ENCODE data around the gene CNOT4.
A peak's percentile ranks its signal among the peaks of the same experiment; 100 is the strongest.

CNOT4 gene

GRCh38 chr7:135434047-135434446 is 75.9 kb downstream of the CNOT4 start:
- TF ChIP-seq POLR2AphosphoS5 (IDR thresholded peaks at IDR 0.05; ENCODE audit: borderline replicate concordance, low read depth, low read length), result no peak
- TF ChIP-seq FOXP2 (optimal IDR thresholded peaks at IDR 0.05; ENCODE audit: control extremely low read depth, extremely low read length, insufficient read depth), result no peak
- H3K4me3 ChIP-seq, result no peak overlapping the region
- peaks cover 36% of the 10 kb centered on the region for H3K36me3 ChIP-seq (ENCODE audit: insufficient read depth, low read length)

GRCh38 chr7:135430626-135431025 is 79.3 kb downstream of the CNOT4 start:
- no peak overlapping the region for H3K27ac ChIP-seq
- TF ChIP-seq EZH2 (IDR thresholded peaks at IDR 0.05) (no peak), FOXP2 (optimal IDR thresholded peaks at IDR 0.05; ENCODE audit: control extremely low read depth, extremely low read length, insufficient read depth) (no peak), POLR2AphosphoS5 (IDR thresholded peaks at IDR 0.05; ENCODE audit: borderline replicate concordance, low read depth, low read length) (no peak)
- peaks cover 19% of the 10 kb centered on the region for H3K36me3 ChIP-seq (ENCODE audit: insufficient read depth, low read length)
- no peak for DNase-seq (ENCODE audit: low read depth, low spot score)
- no peak overlapping the region for H3K4me3 ChIP-seq
- no peaks in the 10 kb centered on the region for H3K9me3 ChIP-seq (ENCODE audit: low read depth, low read length)
- H3K9ac ChIP-seq (ENCODE audit: insufficient read length), result no peak overlapping the region

More at GRCh38 chr7:135434047-135434446, 75.9 kb downstream of the CNOT4 start:
- no peak overlapping the region for H3K9ac ChIP-seq (ENCODE audit: insufficient read length)
- no peaks in the 10 kb centered on the region; the same call in 1 of the 2 replicates for H3K9me3 ChIP-seq (ENCODE audit: low read depth, low read length)
- DNase-seq (ENCODE audit: low read depth, low spot score), result no peak
- no peak overlapping the region for H3K27ac ChIP-seq

DNA sequence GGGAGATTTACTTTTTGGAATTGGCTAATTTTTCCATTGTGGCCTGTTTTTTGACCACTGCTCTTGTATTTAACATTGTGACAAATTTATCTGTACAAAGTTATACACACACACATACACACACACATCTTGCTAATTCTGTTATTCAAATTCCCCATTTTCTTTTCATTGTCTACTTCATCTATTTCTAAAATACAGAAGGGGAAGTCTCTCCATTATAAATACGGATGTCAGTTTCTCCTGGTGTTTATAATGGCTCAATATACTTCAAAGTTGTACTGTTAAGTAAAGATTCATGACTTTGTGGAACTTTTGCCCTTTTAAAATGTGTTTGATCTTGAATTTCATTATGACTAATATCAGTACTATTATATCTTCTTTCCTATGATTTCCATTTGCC is 81.0 kb downstream of the CNOT4 start:
- H3K9ac ChIP-seq (ENCODE audit: insufficient read length), result no peak overlapping the region
- TF ChIP-seq EZH2 (IDR thresholded peaks at IDR 0.05) (no peak), FOXP2 (optimal IDR thresholded peaks at IDR 0.05; ENCODE audit: control extremely low read depth, extremely low read length, insufficient read depth) (no peak), POLR2AphosphoS5 (IDR thresholded peaks at IDR 0.05; ENCODE audit: borderline replicate concordance, low read depth, low read length) (no peak)
- H3K4me3 ChIP-seq, result no peak overlapping the region

DNA sequence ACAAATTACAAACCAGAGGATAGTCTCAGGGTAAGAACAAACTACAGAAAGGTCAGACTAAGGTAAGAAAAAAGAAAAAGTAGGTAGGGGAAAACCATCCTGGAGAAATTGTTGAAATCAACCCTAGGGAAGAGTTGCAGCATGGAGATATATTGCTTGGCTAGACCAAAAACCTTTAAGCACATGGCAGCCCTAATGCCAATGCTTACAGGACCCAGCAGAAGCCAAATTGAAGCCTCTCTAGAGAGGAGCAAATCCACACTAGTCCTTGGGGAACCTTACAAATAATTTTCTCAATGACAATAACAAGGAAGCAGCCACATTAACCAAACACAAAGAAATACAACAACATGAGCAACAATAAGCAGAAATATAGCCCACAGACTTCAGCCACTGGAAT is 81.9 kb downstream of the CNOT4 start:
- H3K27ac ChIP-seq, result peak overlapping the region; percentile 83; the same call in 1 of the 2 replicates
- H3K9me3 ChIP-seq (ENCODE audit: low read depth, low read length), result no peaks in the 10 kb centered on the region
- DNase-seq (ENCODE audit: low read depth, low spot score), result no peak
- TF ChIP-seq POLR2AphosphoS5 (IDR thresholded peaks at IDR 0.05; ENCODE audit: borderline replicate concordance, low read depth, low read length) (no peak), EZH2 (IDR thresholded peaks at IDR 0.05) (no peak), FOXP2 (optimal IDR thresholded peaks at IDR 0.05; ENCODE audit: control extremely low read depth, extremely low read length, insufficient read depth) (no peak)
- no peak overlapping the region for H3K9ac ChIP-seq (ENCODE audit: insufficient read length)
- 0 out of 2 replicates have a peak, but pooled peaks cover 6% of the 10 kb centered on the region for H3K36me3 ChIP-seq (ENCODE audit: insufficient read depth, low read length)
- H3K4me3 ChIP-seq, result no peak overlapping the region

More for the DNA sequence above, 81.0 kb downstream of the CNOT4 start:
- Histone ChIP-seq H3K9me3 (ENCODE audit: low read depth, low read length) (no peaks in the 10 kb centered on the region), H3K27ac (peak overlapping the region; percentile 15; the same call in 1 of the 2 replicates), H3K36me3 (ENCODE audit: insufficient read depth, low read length) (0 out of 2 replicates have a peak, but pooled peaks cover 6% of the 10 kb centered on the region)
- DNase-seq (ENCODE audit: low read depth, low spot score), result no peak

- Histone ChIP-seq H3K9ac (ENCODE audit: insufficient read length) (no peak overlapping the region), H3K27ac (peak overlapping the region; percentile 83), H3K4me3 (no peak overlapping the region; the same call in 1 of the 2 replicates), H3K36me3 (ENCODE audit: insufficient read depth, low read length) (0 out of 2 replicates have a peak, but pooled peaks cover 2% of the 10 kb centered on the region), H3K9me3 (ENCODE audit: low read depth, low read length) (no peaks in the 10 kb centered on the region)
- no peak for DNase-seq (ENCODE audit: low read depth, low spot score)
- no peak for TF ChIP-seq EZH2 (IDR thresholded peaks at IDR 0.05)
- no peak for TF ChIP-seq FOXP2 (optimal IDR thresholded peaks at IDR 0.05; ENCODE audit: control extremely low read depth, extremely low read length, insufficient read depth)
- TF ChIP-seq POLR2AphosphoS5 (IDR thresholded peaks at IDR 0.05; ENCODE audit: borderline replicate concordance, low read depth, low read length), result no peak
These were observed 82.7 kb downstream of the CNOT4 start for GRCh38 chr7:135427166-135427565.

DNA sequence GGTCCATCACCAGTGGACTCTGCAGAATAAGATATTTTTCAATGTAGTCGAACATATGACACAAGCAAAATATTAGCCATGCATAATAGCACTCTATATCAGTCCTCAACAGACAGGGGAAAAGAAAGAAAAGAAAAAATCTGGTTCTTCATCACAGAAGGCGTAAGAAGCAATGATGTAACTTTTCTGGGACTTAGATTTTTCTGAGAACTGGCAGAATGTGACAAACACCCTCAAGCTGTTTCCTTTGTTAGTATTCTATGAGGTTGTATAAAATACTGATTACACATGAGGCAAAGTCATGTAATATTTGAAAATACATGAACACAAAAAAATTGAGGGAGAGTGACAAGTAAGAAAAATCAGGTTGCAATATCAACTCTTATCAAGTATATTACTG is 84.9 kb downstream of the CNOT4 start:
- no peak overlapping the region for H3K9ac ChIP-seq (ENCODE audit: insufficient read length)
- TF ChIP-seq POLR2AphosphoS5 (IDR thresholded peaks at IDR 0.05; ENCODE audit: borderline replicate concordance, low read depth, low read length) (no peak), EZH2 (IDR thresholded peaks at IDR 0.05) (no peak), FOXP2 (optimal IDR thresholded peaks at IDR 0.05; ENCODE audit: control extremely low read depth, extremely low read length, insufficient read depth) (no peak)
- no peak overlapping the region for H3K4me3 ChIP-seq
- 0 out of 2 replicates have a peak, but pooled peaks cover 3% of the 10 kb centered on the region for H3K36me3 ChIP-seq (ENCODE audit: insufficient read depth, low read length)
- H3K27ac ChIP-seq, result no peak overlapping the region; the same call in 1 of the 2 replicates
- no peaks in the 10 kb centered on the region for H3K9me3 ChIP-seq (ENCODE audit: low read depth, low read length)
- no peak for DNase-seq (ENCODE audit: low read depth, low spot score)

GRCh38 chr7:135420786-135421185 is 89.1 kb downstream of the CNOT4 start:
- H3K27ac ChIP-seq, result no peak overlapping the region
- no peak overlapping the region for H3K9ac ChIP-seq (ENCODE audit: insufficient read length)
- TF ChIP-seq EZH2 (IDR thresholded peaks at IDR 0.05), result no peak
- TF ChIP-seq FOXP2 (optimal IDR thresholded peaks at IDR 0.05; ENCODE audit: control extremely low read depth, extremely low read length, insufficient read depth), result no peak
- TF ChIP-seq POLR2AphosphoS5 (IDR thresholded peaks at IDR 0.05; ENCODE audit: borderline replicate concordance, low read depth, low read length), result no peak
- H3K9me3 ChIP-seq (ENCODE audit: low read depth, low read length), result no peaks in the 10 kb centered on the region
- no peak for DNase-seq (ENCODE audit: low read depth, low spot score)
- H3K4me3 ChIP-seq, result no peak overlapping the region
- H3K36me3 ChIP-seq (ENCODE audit: insufficient read depth, low read length), result 0 out of 2 replicates have a peak, but pooled peaks cover 6% of the 10 kb centered on the region

GRCh38 chr7:135416431-135416830 is 93.5 kb downstream of the CNOT4 start:
- H3K4me3 ChIP-seq, result no peak overlapping the region
- no peak overlapping the region for H3K27ac ChIP-seq
- TF ChIP-seq EZH2 (IDR thresholded peaks at IDR 0.05) (no peak), FOXP2 (optimal IDR thresholded peaks at IDR 0.05; ENCODE audit: control extremely low read depth, extremely low read length, insufficient read depth) (no peak), POLR2AphosphoS5 (IDR thresholded peaks at IDR 0.05; ENCODE audit: borderline replicate concordance, low read depth, low read length) (no peak)
- no peak for DNase-seq (ENCODE audit: low read depth, low spot score)
- 0 out of 2 replicates have a peak, but pooled peaks cover 3% of the 10 kb centered on the region for H3K36me3 ChIP-seq (ENCODE audit: insufficient read depth, low read length)
- no peak overlapping the region for H3K9ac ChIP-seq (ENCODE audit: insufficient read length)
- H3K9me3 ChIP-seq (ENCODE audit: low read depth, low read length), result no peaks in the 10 kb centered on the region

Measured in SK-N-MC (cell line).